Sigmoid colon (tissue), 4 donors: Measurements from ENCODE around the gene MOB2.

Source experiments
- POLR2AphosphoS5 ChIP-seq, 4 donors: sonication (generic); formaldehyde crosslinking; IDR thresholded peaks; one replicate each; pipeline ENCODE4 v1.6.1; 2017; ENCODE audit warnings: antibody characterized with exemption in 4 of 4
- TF ChIP-seq, protein P1 (sequence below), 4 experiments: fragments of 450-650 bp in 3 of 4; fragments of 200-600 bp in 1 of 4; IDR thresholded peaks; one replicate each; pipeline ENCODE4 v1.5.1; 2016 to 2019; ENCODE audit warnings: antibody characterized with exemption in 4 of 4, mild to moderate bottlenecking in 3 of 4, moderate library complexity in 2 of 4

DNA sequence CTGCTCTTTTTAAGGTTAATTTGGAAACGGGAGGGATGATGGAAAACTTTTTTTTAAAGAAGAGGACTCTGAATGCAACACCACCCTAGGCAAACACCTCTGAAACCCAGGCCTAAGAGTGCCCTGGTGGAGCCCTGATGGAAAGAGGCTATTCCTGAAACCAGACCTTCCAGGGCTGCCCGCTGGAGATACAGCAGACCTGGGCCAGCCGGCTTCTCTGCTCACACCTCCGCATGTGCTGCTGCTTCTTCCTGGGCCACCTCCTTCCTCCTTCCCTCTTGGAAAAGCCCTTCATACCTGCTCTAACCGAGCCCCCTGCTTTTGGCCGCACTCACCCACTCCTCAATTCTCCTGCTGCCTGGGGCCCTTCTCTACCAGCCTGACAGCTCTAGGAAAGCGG lies 47.6 kb upstream of the MOB2 start:
- TF ChIP-seq, protein P1, sequence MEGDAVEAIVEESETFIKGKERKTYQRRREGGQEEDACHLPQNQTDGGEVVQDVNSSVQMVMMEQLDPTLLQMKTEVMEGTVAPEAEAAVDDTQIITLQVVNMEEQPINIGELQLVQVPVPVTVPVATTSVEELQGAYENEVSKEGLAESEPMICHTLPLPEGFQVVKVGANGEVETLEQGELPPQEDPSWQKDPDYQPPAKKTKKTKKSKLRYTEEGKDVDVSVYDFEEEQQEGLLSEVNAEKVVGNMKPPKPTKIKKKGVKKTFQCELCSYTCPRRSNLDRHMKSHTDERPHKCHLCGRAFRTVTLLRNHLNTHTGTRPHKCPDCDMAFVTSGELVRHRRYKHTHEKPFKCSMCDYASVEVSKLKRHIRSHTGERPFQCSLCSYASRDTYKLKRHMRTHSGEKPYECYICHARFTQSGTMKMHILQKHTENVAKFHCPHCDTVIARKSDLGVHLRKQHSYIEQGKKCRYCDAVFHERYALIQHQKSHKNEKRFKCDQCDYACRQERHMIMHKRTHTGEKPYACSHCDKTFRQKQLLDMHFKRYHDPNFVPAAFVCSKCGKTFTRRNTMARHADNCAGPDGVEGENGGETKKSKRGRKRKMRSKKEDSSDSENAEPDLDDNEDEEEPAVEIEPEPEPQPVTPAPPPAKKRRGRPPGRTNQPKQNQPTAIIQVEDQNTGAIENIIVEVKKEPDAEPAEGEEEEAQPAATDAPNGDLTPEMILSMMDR (IDR thresholded peaks at IDR 0.05), result no peak
- TF ChIP-seq POLR2AphosphoS5 (IDR thresholded peaks at IDR 0.05), result no peak
